NCI-H146 treated with DMSO at 0.1 percent for 48 hours (cell line): ENCODE measurements around the gene PTPN1.

Source experiments
- DNase-seq: peaks from one replicate; lab custom pipeline; 2025; ENCODE audit not compliant: unreplicated experiment; lab: John Stamatoyannopoulos, UW

Gene PTPN1

DNA sequence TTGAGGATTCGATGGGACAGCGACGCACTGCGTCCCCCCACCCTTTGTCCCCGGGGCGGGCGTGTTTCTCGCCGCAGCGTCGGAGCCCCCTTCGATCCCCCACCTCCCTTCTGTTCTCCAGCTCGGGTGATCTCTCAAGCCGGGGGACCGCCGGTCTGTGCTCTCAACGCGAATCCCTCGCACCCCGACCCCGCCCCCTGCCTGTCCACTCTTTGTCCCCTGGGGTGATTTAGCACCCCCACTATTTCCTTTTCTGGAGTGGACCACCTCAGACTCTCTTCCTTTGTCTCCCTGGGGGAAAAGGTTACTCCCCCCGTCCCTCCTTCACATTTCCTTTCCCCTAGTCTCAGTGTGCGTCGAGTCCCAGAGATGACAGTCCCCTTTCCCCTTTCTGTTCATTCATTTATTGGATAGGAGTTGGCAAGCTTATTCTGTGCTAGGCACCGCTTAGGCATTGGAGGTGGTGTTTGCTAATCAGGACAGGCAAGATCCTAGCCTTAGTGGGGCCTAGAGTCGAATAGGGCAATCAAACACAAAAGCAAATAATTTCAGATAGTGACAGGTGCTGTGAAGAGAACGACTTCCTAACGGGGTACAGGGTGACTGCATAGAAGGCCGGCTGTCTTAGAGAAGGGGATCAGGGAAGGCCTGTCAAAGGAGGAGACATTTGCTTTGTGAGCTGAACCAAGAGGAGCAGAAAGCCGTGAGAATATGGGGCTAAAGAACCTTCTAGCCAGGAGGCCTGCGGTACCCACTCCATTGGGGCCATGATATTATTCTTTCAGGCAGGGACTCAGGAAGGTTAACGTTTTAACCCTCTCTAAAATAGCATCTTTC lies 741 bp downstream of the PTPN1 start:
- DNase-seq = no peak

DNA sequence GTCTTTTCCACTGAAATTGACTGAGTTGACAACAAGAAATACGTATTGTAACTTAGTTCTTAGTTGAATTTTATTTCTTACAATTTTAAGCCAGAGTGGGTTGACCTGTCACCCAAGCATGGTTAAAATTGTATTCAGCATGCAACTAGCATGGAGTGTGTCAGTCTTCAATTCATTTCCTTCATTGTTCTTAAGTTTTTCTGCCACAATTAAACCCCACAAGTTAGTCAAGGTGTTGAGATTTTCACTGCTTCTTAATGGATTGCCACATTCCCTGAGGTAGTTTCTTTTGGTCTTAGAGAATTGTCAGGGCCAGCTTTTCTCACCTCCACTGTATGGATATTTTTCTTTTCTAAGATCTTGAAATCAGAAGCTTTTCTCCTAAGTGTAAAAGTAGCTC lies 2.1 kb downstream of the PTPN1 start:
- no peak for DNase-seq

DNA sequence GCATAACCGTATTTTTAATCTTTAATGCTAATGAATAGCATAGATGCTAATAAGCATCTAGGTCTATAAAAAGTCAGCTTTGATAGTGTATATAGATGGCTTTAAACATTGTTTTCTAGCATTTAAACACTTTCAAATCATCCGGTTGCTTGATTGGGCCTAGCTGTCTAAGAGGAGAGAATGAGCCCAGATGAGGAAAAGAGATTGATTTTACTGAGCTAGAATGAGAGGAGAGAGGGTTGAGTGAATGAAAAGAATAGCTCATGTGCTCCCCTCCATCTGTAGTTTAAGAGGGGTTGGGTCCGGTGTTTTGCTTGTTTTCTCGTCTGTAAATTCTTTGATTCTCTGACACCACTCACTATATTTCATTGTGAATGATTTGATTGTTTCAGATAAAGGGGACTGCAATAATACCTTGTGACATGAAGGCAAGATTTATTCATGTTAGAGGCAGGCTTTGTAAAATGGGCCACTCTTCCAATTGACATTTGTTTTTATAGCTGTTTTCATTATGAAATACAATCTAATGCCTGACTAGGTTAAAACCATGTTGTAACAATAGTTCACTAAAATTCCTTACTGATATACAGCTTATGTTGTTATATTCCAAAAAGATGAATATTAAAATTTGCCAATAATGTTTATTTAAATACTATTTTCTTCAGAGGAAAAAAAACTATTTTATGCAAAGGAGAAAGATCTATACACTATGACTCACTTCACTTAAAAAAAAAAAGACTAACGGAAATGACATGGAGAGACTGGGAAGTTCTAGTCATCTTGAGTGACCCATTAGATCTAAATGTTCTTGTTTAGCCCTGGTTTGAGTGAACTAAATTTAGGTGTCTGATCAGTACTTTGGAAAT lies 3.2 kb downstream of the PTPN1 start:
- DNase-seq = no peak

- no peak for DNase-seq
These were observed 3.8 kb downstream of the PTPN1 start for GRCh38 chr20:50514035-50514337.

DNA sequence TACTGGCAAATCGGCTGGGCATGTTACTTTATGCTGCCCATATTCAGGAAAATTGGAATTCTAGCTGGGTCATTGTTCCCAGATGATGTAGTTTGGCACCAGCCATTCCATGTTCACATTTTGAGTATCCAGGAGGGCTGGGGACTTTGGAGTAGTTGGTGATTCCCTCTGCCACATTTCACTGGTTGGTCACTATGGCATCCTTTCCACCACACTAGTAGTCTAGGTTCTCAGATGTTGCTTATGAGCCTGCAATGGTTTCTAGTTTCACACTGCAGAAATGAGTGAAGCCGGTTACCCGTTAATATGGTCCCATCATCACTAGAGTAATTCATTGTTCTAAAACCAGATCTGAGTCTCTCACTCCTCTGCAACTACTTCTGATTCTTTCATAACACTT lies 4.6 kb downstream of the PTPN1 start:
- no peak for DNase-seq

DNA sequence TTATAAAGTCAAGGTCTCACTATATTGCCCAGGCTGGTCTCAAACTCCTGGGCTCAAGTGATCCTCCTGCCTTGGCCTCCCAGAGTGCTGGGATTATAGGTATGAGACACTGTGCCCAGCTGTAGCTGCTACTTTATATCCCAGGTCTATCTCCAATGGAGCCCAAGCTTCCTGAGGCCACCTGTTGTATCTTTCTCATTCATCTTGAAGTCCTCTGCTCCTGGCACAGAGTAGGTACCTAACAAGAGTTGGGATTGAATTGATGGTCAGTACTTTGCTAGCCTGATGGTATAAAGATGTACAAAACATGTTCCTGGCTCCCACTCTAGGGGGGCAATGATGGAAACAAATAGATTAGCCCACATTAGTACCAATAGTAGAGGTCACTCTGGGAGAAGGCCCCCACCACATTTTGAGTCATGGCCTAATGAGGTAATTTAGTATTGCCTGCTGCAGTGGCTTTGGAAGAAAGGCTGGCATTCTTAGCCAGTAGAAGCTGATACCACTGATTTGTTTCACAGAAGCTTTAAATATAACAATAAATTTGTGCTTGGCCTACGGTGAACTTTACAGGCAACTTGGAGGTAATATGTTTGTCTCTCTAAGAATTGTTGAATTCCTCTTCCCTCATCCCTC lies 5.4 kb downstream of the PTPN1 start:
- DNase-seq = no peak

- no peak for DNase-seq
These were observed 6.2 kb downstream of the PTPN1 start for GRCh38 chr20:50516180-50516934.

DNA sequence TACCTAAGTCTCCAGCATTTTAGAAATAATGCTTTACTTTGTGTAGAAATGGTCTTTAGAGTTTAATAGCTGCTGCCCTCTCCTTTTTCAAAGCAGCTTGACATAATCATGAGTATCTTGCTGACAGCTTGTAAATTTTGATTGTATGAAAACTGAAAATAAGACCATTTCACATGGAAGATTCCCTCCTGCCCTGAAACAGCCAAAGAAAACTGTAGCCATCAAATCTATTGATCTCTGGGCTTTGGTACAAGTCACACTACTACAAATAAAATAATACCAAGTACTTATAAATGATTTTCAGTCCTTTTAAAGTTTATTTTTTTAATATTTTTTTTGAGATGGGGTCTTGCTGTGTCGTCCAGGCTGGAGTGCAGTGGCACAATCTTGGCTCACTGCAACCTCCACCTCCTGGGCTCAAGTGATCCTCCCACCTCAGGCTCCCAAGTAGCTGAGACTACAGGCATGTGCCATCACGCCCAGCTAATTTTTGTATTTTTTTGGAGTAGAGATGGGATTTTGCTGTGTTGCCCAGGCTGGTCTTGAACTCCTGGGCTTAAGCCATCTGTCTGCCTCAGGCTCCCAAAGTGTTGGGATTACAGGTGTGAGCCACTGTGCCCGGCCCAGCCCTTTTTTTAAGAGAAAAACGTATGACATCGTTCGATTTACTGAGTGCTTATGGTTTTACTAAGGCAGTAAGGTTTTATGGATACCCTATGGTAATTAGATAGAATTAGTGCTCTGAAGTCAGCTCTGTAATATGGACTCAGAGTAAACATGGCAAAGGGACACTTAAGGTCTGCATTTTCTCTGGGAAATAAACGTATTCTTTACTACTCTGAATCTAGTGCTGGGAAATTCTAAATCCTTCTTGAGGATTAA lies 7.0 kb downstream of the PTPN1 start:
- no peak for DNase-seq

GRCh38 chr20:50517817-50518154 lies 7.6 kb downstream of the PTPN1 start:
- DNase-seq = no peak

- no peak for DNase-seq
These were observed 8.1 kb downstream of the PTPN1 start for GRCh38 chr20:50518270-50518721.

GRCh38 chr20:50519036-50519762 lies 9.0 kb downstream of the PTPN1 start:
- DNase-seq = no peak

GRCh38 chr20:50520222-50520880 lies 10.2 kb downstream of the PTPN1 start:
- DNase-seq = no peak

DNA sequence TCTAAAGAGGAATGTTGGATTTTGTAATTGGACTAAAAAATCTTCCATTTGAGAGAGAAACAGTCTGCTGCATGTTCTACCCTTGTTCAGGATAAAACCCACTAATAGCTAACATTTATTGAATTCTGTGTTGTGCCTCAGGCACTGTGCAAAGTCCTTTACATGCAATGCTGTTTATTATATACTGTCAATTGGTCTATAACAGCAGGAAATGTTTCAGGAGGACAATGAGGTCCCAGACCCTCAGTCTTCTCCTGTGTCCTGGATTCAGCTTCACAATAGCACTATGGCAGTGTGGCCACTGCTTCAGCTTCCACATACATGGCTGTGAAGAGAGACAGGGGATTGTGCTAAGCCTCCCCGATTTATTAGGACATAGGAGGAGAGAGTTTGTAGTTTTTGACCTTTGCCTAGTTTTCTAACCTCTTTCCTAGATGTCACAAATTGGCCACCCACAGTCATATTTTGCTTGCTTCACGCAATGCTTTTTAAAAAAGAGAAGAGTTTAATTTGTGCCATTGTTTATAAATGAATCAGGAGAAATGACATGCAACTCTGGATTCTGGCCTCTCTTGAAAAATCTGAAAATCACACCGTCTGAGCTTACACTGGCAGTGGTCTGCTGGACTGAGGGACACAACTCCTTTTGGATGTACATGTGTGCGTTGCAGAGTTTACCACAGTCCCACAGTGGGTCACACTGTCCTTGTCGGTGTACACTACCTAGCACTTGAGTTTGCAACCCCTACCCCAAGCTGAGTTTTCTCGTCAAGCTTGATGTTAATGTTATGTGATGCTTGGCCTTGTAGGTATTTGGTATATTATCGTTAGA lies 11.3 kb downstream of the PTPN1 start:
- peak; percentile 47 for DNase-seq

DNA sequence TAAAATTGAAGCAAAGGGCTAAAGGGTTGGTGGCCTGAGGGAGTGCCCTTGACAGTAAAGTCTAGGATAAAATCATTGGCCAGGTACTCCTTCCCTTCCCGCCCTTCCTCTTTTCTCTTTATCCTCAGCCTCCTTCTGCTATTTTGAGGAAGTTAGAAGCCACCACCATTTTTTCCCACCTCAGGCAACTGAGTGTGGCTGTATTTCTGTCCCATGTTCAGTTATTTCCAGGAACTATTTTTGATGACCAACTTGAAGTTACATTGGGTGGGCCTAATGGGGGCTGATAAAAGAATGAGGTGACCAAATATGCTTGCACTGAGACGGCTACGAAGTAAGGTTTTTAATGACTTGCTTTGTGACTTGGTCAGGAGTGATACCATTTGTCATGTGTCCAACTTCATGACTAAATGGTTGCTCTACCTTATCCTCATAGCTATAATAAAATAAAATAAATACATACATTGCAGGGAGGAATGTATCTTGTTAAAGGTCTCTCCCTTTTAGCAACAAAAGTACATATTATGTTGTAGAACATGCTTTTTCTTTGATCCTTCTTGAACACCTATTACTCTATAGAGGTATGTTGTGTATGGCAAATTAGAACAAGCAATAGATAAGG lies 12.0 kb downstream of the PTPN1 start:
- DNase-seq = no peak

DNA sequence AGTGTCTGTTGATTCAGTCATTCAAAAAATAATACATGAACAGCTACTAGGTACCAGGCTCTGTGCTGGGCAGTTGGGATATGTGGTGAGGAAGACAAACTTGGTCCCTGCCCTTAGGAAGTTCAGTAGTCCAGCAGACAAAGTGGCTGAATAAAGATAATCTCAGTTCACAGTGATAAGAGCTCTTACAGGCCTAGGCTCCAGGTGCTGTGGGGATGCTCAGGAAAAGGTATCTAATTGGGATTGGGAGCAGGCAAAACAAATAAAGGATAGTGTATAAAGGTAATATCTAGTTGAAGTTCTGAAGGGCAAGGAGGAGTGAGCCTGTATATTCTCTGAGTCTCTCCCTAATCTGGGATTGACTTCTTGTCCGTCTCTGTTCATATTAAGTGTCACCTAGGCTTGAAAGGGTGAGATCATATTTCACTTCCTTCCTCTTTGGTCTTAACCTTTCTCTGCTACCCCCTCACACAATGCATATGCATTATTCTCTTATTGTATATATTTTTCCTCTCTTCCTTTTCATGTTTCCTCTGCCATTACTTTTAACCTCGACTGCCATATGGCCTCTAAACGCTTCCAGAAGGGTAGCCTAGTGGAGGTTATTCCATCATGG lies 13.5 kb downstream of the PTPN1 start:
- no peak for DNase-seq

- DNase-seq = no peak
These were observed 15.5 kb downstream of the PTPN1 start for GRCh38 chr20:50525681-50526080.

GRCh38 chr20:50526403-50526989 lies 16.3 kb downstream of the PTPN1 start:
- DNase-seq = no peak
